K562 (cell line): ENCODE data around the gene ERFL. TPM values are rescaled to one million over a fixed set of nuclear protein-coding genes. Genes with fewer than 3 reads are reported as not detected.
A peak's percentile ranks its signal among the peaks of the same experiment; 100 is the strongest.

Experiments used
- CBX1 ChIP-seq: sonication (generic); IDR thresholded peaks from 2 replicates; pipeline ENCODE4 v1.6.1; 2016; ENCODE audit warnings: antibody characterized with exemption, low read depth, mild to moderate bottlenecking
- CEBPB ChIP-seq: fragments of 450-650 bp; IDR thresholded peaks from 2 replicates; pipeline ENCODE4 v1.6.1; 2016; ENCODE audit warnings: missing genetic modification characterization, missing compliant biosample characterization
- ERF ChIP-seq: fragments of 450-650 bp; formaldehyde crosslinking; IDR thresholded peaks from 2 replicates; pipeline ENCODE4 v1.4.0; 2020; ENCODE audit warnings: mild to moderate bottlenecking, mixed read lengths
- GTF2B ChIP-seq: IDR thresholded peaks from 2 replicates; pipeline ENCODE4 v1.6.1; 2011; ENCODE audit not compliant: insufficient read length; ENCODE audit errors: extremely low read depth
- HDAC3 ChIP-seq: fragments of 450-650 bp; IDR thresholded peaks from 2 replicates; pipeline ENCODE4 v1.6.1; 2018; ENCODE audit warnings: borderline replicate concordance, mild to moderate bottlenecking, moderate library complexity; ENCODE audit not compliant: partially characterized antibody
- HNRNPUL1 ChIP-seq: fragments of 200-400 bp; formaldehyde crosslinking; IDR thresholded peaks from 2 replicates; pipeline ENCODE4 v1.6.1; 2017; ENCODE audit warnings: low read length
- KAT7 ChIP-seq: sonication (generic); formaldehyde crosslinking; IDR thresholded peaks from 2 replicates; pipeline ENCODE4 v1.8.0; 2022; ENCODE audit warnings: missing genetic modification reagents, mild to moderate bottlenecking, borderline replicate concordance
- KHSRP ChIP-seq: fragments of 450-650 bp; IDR thresholded peaks from 2 replicates; pipeline ENCODE4 v1.6.1; 2017
- MIER1 ChIP-seq: fragments of 450-650 bp; IDR thresholded peaks from 2 replicates; pipeline ENCODE4 v1.6.1; 2016; ENCODE audit warnings: antibody characterized with exemption, mild to moderate bottlenecking, low read depth
- MTA3 ChIP-seq: fragments of 450-650 bp; formaldehyde crosslinking; IDR thresholded peaks from 2 replicates; pipeline ENCODE4 v1.6.1; 2017; ENCODE audit warnings: mild to moderate bottlenecking, borderline replicate concordance
- NCOA2 ChIP-seq, 2 experiments: fragments of 450-650 bp; IDR thresholded peaks; 2 replicates each; pipeline ENCODE4 v1.6.1; 2018; ENCODE audit warnings: mild to moderate bottlenecking in 2 of 2, moderate library complexity in 1 of 2; ENCODE audit not compliant: partially characterized antibody in 2 of 2
- NR1H2 ChIP-seq: sonication (generic); formaldehyde crosslinking; IDR thresholded peaks from 2 replicates; pipeline ENCODE4 v1.4.0; 2020; ENCODE audit warnings: mild to moderate bottlenecking, missing genetic modification reagents
- NUFIP1 ChIP-seq: fragments of 450-650 bp; IDR thresholded peaks from 2 replicates; pipeline ENCODE4 v1.6.1; 2018; ENCODE audit not compliant: partially characterized antibody
- POLR2AphosphoS5 ChIP-seq: IDR thresholded peaks from 2 replicates; pipeline ENCODE4 v1.6.1; 2011; ENCODE audit warnings: mild to moderate bottlenecking, low read depth, low read length, moderate library complexity; ENCODE audit not compliant: control insufficient read depth, insufficient read depth
- PURB ChIP-seq: sonication (generic); formaldehyde crosslinking; IDR thresholded peaks from 2 replicates; pipeline ENCODE4 v1.9.0; 2021; ENCODE audit warnings: low read depth, mild to moderate bottlenecking, missing genetic modification reagents
- RB1 ChIP-seq: fragments of 450-650 bp; IDR thresholded peaks from 2 replicates; pipeline ENCODE4 v1.6.1; 2017; ENCODE audit warnings: low read depth, mild to moderate bottlenecking
- RNF2 ChIP-seq: sonication (generic); IDR thresholded peaks from 2 replicates; pipeline ENCODE4 v1.6.1; 2016
- STAT6 ChIP-seq: sonication (generic); formaldehyde crosslinking; IDR thresholded peaks from 2 replicates; pipeline ENCODE4 v1.8.1; 2023; ENCODE audit warnings: mild to moderate bottlenecking, missing genetic modification reagents
- TAF9B ChIP-seq: fragments of 450-650 bp; IDR thresholded peaks from 2 replicates; pipeline ENCODE4 v1.6.1; 2018; ENCODE audit warnings: mild to moderate bottlenecking; ENCODE audit not compliant: partially characterized antibody
- ZNF140 ChIP-seq: fragments of 250-450 bp; sonication (Bioruptor Pico); IDR thresholded peaks from 2 replicates; pipeline ENCODE4 v1.8.0; 2021; ENCODE audit warnings: moderate library complexity, mild to moderate bottlenecking, inconsistent platforms
- ZNF3 ChIP-seq: fragments of 250-450 bp; sonication (Bioruptor Pico); IDR thresholded peaks from 2 replicates; pipeline ENCODE4 v1.5.0; 2021; ENCODE audit warnings: mild to moderate bottlenecking, moderate library complexity
- ZNF449 ChIP-seq: fragments of 250-450 bp; sonication (Bioruptor Pico); IDR thresholded peaks from 2 replicates; pipeline ENCODE4 v1.8.0; 2022; ENCODE audit warnings: moderate library complexity, mild to moderate bottlenecking, inconsistent platforms
- polyA plus RNA-seq, 8 experiments: library from polyadenylated mRNA; depleted of rRNA in 4 of 8; stranded (reverse) in 5 of 8; unstranded in 3 of 8; fragments of >200 nt; fragmentation: Nextera tagmentation in 2 of 8; fragmentation: Illumina TruSeq in 1 of 8; extraction: Ambion mirVana in 2 of 8; extraction: Trizol in 1 of 8; gene quantifications; 2 replicates each; pipeline versions ENCODE4 v1.2.1 to v1.2.3, GENCODE V29; 2011 to 2014; ENCODE audit warnings: inconsistent platforms in 1 of 8, missing spikeins in 1 of 8
- total RNA-seq, 7 experiments: library from RNA; depleted of rRNA in 6 of 7; stranded (reverse); fragments of >200 nt in 6 of 7; fragmentation: Illumina TruSeq in 2 of 7; extraction: Trizol in 2 of 7; gene quantifications; 2 replicates each; pipeline versions ENCODE4 v1.2.1 to v1.2.3, GENCODE V29; 2011 to 2021; ENCODE audit warnings: low replicate concordance in 1 of 7
- TF ChIP-seq, protein P1 (sequence below): fragments of 450-650 bp; IDR thresholded peaks from 2 replicates; pipeline ENCODE4 v1.6.1; 2016; ENCODE audit warnings: antibody characterized with exemption

ERFL gene
- total and polyA plus RNA-seq, 9 of the 15 experiments (the other 6 are each of a cell fraction or from before 2014, with no cell fraction given): 0.07 to 0.75 (median 0.32) TPM; not detected in 4

GRCh38 chr19:41883821-41884733 is 44.2 kb downstream of the ERFL start (continued):
- no peak for TF ChIP-seq PURB (CRISPR knock-in tag)
- TF ChIP-seq RB1: peak; percentile 96
- no peak for TF ChIP-seq HNRNPUL1
- no peak for TF ChIP-seq ZNF140 (CRISPR knock-in tag)
- peak; percentile 91 for TF ChIP-seq RNF2
- TF ChIP-seq GTF2B: no peak
- TF ChIP-seq, protein P1, sequence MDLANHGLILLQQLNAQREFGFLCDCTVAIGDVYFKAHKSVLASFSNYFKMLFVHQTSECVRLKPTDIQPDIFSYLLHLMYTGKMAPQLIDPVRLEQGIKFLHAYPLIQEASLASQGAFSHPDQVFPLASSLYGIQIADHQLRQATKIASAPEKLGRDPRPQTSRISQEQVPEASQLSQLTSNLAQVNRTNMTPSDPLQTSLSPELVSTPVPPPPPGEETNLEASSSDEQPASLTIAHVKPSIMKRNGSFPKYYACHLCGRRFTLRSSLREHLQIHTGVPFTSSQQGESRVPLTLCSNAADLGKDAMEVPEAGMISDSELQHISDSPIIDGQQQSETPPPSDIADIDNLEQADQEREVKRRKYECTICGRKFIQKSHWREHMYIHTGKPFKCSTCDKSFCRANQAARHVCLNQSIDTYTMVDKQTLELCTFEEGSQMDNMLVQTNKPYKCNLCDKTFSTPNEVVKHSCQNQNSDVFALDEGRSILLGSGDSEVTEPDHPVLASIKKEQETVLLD: no peak; the same call in 1 of the 2 replicates
- peak; percentile 62; the same call in 1 of the 2 replicates for TF ChIP-seq ZNF3
- peak; percentile 94 for TF ChIP-seq CBX1
- TF ChIP-seq STAT6: no peak
- TF ChIP-seq ZNF449 (CRISPR knock-in tag): no peak
- no peak for TF ChIP-seq CEBPB (tag)
- TF ChIP-seq NR1H2 (CRISPR knock-in tag): no peak
- peak; percentile 86 for TF ChIP-seq NUFIP1
- TF ChIP-seq HDAC3: no peak
- TF ChIP-seq KAT7: peak; percentile 15; the same call in 1 of the 2 replicates
- TF ChIP-seq NCOA2 (IDR thresholded peaks at IDR 0.05; ENCODE audit: partially characterized antibody in 2 of 2): no peak
- peak; percentile 23; the same call in 1 of the 2 replicates for TF ChIP-seq MIER1
- TF ChIP-seq MTA3: peak; percentile 69; the same call in 1 of the 2 replicates
- TF ChIP-seq POLR2AphosphoS5: peak; percentile 79; the same call in 1 of the 2 replicates
- peak; percentile 75 for TF ChIP-seq TAF9B
- 0 out of 2 replicates have a peak, but pooled peaks have one; percentile 13 for TF ChIP-seq KHSRP
- peak; percentile 69 for TF ChIP-seq ERF (CRISPR knock-in tag)
